T-helper 1 cell treated with Interleukin-12 subunit alpha and Interleukin-12 subunit beta and Interleukin-4 antibody, amounts not matched to agents 30 μg/mL and 1 μg/mL, for 36 hours (primary cell): Measurements from ENCODE around the gene SPON2.

Experiments
- H3K27ac Mint-ChIP-seq: one replicate; pipeline ENCODE4 v1.8.0; 2021; ENCODE audit warnings: mild to moderate bottlenecking, mixed read lengths
- H3K27me3 Mint-ChIP-seq: one replicate; pipeline ENCODE4 v1.8.0; 2021; ENCODE audit warnings: low read depth, mixed read lengths
- H3K36me3 Mint-ChIP-seq: one replicate; pipeline ENCODE4 v1.8.0; 2021; ENCODE audit warnings: low read depth, mixed read lengths
- H3K4me1 Mint-ChIP-seq: one replicate; pipeline ENCODE4 v1.8.0; 2021; ENCODE audit warnings: low read depth, mixed read lengths
- H3K4me3 Mint-ChIP-seq: one replicate; pipeline ENCODE4 v1.8.0; 2021; ENCODE audit warnings: mild to moderate bottlenecking, moderate library complexity, mixed read lengths
- H3K9me3 Mint-ChIP-seq: one replicate; pipeline ENCODE4 v1.8.0; 2021; ENCODE audit warnings: mixed read lengths

SPON2 gene

DNA sequence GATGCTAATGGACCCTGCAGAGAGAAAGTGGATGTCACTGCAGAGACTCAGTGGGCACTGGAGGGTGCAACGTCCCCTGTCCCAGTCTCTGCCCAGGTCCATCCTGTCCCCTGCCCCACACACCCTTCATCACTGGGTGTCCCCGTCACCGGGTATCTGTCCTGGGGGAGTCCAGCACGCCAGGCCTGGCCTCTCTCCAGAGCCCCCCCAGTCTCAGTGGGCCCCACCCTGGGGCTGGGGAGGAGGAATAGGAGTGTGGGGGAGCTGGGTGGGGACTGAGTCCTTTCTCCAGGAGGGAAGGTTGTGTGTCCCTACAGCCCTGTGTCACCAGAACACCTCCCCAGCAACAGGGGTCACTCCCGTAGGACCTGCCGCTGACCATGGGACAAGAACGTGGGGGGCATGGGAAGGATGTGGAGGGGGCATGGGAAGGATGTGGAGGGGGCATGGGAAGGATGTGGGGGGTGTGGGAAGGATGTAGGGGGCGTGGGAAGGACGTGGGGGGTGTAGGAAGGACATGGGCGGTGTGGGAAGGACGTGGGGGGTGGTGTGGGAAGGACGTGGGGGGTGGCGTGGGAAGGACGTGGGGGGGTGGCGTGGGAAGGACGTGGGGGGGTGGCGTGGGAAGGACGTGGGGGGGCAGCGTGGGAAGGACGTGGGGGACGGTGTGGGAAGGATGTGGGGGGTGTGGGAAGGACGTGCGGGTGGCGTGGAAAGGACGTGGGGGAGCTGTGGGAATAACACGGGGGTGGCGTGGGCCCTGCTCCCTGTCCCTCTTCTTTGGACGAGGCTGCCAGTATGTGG, 21.0 kb upstream of the SPON2 start:
- H3K27ac Mint-ChIP-seq: no peak overlapping the region
- H3K4me1 Mint-ChIP-seq: peaks cover 11% of the 10 kb centered on the region
- H3K36me3 Mint-ChIP-seq: peaks cover 12% of the 10 kb centered on the region
- no peak overlapping the region for H3K4me3 Mint-ChIP-seq
- no peaks in the 10 kb centered on the region for H3K9me3 Mint-ChIP-seq
- H3K27me3 Mint-ChIP-seq: no peaks in the 10 kb centered on the region

DNA sequence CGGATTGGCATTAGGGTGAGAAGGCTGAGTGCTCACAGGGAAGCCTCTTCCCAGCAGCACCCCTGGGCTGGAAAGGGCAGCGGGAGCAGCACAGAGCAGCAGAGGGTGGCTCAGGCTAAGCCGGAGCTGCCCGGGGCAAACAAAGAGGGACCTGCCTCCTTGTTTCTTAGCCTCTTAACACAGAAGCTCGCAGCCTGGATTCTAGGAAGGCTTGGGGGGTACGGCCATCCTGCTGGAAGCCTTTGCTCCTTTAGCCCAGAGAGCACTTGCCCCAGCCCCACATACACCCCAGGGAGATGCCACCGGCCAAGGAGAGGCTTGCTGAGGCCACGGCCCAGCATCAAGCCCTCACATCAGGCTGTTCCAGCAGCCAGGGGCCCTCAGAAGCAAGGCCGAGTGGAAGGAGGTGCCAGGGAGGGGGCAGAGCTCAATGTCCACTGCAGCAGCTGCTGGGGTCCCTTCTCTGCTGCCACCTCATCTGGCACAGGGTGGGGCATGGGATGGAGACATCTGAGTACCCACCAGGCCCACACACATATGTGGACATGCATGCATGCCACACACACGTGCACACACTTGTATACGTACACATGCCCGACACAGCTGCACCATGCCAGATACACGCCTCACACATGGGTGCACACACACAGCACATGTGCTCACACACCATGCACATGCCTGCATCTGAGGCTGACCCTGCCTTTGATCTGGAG, 20.3 kb upstream of the SPON2 start:
- H3K4me1 Mint-ChIP-seq: peaks cover 9% of the 10 kb centered on the region
- H3K27ac Mint-ChIP-seq: no peak overlapping the region
- H3K9me3 Mint-ChIP-seq: no peaks in the 10 kb centered on the region
- no peaks in the 10 kb centered on the region for H3K27me3 Mint-ChIP-seq
- no peak overlapping the region for H3K4me3 Mint-ChIP-seq
- H3K36me3 Mint-ChIP-seq: peaks cover 10% of the 10 kb centered on the region

DNA sequence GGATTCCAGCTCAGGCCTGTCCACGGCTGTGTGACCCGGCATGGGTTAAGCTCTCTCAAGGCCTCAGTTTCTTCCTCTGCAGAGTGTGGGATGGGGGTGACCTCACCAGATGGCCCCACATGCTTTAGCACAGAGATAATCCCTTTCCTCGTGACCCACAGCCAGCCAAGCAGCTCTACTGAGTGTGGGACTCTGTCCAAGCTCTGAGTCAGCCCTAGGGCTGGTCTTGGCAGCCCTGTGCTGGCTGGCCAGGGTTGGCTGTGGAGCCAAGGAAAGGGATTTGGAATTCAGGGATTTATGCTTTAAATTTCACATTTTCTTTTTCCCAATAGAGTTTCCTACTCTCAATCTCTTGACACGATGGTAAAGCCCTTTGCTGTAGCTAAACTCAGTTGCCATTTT, 19.7 kb upstream of the SPON2 start:
- no peaks in the 10 kb centered on the region for H3K27me3 Mint-ChIP-seq
- peaks cover 10% of the 10 kb centered on the region for H3K36me3 Mint-ChIP-seq
- no peaks in the 10 kb centered on the region for H3K9me3 Mint-ChIP-seq

DNA sequence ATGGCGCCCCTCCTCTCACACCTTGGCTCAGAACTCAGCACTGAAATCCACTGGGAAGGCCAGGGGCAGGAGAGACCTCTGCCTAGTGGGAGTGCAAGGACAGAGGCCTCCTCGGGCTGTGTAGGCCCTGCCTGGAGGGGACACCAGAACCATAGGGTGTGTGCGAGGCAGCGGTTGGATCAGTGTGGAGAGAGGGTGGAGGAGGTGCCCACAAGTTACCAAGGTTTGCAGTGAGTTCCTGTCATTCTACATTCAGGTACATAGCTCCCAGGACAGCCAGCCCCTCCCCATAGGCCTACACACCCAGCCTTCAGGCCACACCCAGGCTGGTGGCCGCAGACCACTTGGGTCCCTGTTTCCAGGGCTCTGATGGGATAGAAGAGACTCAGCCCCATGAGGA, 19.2 kb upstream of the SPON2 start:
- no peaks in the 10 kb centered on the region for H3K27me3 Mint-ChIP-seq
- H3K4me3 Mint-ChIP-seq: no peak overlapping the region
- peaks cover 8% of the 10 kb centered on the region for H3K36me3 Mint-ChIP-seq
- H3K9me3 Mint-ChIP-seq: no peaks in the 10 kb centered on the region
- no peak overlapping the region for H3K27ac Mint-ChIP-seq
- peaks cover 10% of the 10 kb centered on the region for H3K4me1 Mint-ChIP-seq

More for the DNA sequence above, 19.7 kb upstream of the SPON2 start:
- H3K27ac Mint-ChIP-seq: no peak overlapping the region
- no peak overlapping the region for H3K4me3 Mint-ChIP-seq
- peaks cover 9% of the 10 kb centered on the region for H3K4me1 Mint-ChIP-seq

DNA sequence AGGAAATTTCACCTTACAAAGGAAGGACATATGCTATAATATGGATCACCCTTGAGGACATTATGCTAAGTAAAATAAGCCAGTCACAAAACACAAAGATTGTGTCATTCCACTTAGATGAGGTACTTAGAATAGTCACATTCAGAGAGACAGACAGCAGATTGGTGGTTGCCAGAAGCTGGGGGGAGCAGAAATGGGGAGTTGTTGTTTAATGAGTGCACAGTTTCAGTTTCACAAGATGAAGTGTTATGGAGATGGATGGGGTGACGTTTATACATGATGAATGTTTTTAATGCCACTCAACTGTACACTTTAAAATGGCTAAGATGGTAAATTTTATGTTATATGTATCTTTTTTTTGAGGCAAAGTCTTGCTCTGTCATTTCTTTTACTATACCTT, 14.8 kb upstream of the SPON2 start:
- Mint-ChIP-seq H3K4me1 (peaks cover 19% of the 10 kb centered on the region), H3K36me3 (peaks cover 12% of the 10 kb centered on the region), H3K27ac (peak overlapping the region; percentile 27), H3K9me3 (peaks cover 5% of the 10 kb centered on the region), H3K4me3 (peak overlapping the region; percentile 1), H3K27me3 (no peaks in the 10 kb centered on the region)

DNA sequence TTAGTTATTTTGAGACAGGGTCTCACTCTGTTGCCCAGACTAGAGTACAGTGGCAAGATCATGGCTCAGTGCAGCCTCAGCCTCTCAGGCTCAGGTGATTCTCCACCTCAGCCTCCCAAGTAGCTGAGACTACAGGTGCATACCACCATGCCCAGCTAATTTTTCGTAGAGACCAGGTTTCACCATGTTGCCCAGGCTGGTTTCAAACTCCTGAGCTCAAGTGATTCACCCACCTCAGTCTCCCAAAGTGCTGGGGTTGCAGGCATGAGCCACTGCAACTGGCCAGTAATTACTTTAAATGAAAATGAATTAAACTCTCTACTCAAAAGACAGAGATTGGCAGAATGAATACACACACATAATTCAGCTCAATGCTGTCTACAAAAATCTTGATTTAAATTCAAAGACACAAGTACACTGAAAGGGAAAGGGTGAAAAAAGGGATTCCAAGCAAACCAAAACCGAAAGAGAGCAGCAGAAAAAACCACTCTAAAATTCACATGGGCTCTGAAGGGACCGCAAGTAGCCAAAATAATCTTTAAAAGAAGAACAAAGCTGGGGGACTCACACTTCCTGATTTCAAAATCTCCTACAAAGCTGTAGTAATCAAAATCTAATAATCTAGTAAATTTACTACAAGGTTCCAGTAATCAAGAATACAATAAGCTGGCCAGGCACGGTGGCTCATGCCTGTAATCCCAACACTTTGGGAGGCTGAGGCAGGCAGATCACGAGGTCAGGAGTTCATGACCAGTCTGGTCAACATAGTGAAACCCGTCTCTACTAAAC, 11.8 kb upstream of the SPON2 start:
- H3K4me1 Mint-ChIP-seq: peaks cover 24% of the 10 kb centered on the region
- no peaks in the 10 kb centered on the region for H3K27me3 Mint-ChIP-seq
- H3K36me3 Mint-ChIP-seq: peaks cover 31% of the 10 kb centered on the region
- no peak overlapping the region for H3K27ac Mint-ChIP-seq
- H3K4me3 Mint-ChIP-seq: peak overlapping the region; percentile 11
- peaks cover 25% of the 10 kb centered on the region for H3K9me3 Mint-ChIP-seq

DNA sequence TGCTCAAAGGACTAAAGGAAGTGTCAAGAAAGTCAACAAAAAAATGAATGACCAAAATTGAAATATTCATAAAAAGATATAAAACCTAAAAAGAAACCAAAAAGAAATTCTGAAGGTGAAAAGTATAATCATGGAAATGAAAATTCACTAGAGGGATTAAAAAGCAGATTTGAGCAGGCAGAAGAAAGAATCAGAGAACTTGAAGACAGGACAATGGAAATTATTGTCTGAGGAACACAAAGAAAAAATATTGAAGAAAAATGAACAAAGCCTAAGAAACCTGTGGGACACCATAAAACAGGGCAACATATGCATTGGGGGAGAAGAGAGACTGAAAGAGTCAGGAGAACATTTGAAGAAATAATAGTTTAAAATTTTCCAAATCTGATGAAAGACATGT, 9.9 kb upstream of the SPON2 start:
- Mint-ChIP-seq H3K27ac (no peak overlapping the region), H3K36me3 (peaks cover 25% of the 10 kb centered on the region), H3K4me3 (no peak overlapping the region), H3K27me3 (no peaks in the 10 kb centered on the region), H3K9me3 (peaks cover 25% of the 10 kb centered on the region), H3K4me1 (peaks cover 23% of the 10 kb centered on the region)

DNA sequence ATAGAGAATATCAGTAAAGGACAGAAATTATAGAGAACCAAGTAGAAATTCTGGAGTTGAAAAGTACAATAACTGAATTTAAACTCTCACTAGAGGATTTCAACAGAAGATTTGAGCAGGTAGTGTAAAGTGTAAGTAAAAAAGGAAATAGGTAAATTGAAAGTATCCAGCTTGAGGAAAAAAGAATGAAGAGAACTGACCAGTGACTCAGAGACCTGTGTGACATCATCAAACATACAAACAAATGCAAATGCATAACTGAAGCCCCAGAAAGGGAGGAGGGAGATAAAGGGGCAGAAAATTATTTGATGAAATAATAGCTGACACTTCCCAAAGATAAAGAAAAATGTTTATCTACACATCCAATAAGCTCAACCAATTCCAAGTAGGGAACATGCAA, 8.3 kb upstream of the SPON2 start:
- Mint-ChIP-seq H3K27me3 (no peaks in the 10 kb centered on the region), H3K4me1 (peaks cover 15% of the 10 kb centered on the region), H3K36me3 (peaks cover 25% of the 10 kb centered on the region), H3K9me3 (peaks cover 25% of the 10 kb centered on the region), H3K27ac (no peak overlapping the region), H3K4me3 (no peak overlapping the region)

DNA sequence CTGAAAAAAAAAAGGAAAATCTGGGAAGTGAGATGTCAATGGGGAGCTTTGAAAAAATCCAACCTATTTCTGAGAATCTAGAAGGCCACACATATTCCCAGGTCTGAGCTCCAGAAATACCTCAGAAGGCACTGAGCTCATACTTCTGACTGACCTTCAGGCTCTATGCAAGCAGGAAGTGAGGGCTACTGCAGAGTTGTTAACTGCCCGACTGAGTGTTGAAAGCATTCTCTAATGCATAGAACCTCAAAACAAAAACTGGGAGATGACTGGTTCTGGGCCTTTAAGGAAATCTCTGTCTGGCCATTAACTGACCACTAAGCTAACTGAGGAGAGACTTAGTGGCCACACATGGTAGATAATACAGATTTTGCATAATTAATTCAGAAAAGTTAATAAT, 7.6 kb upstream of the SPON2 start:
- no peak overlapping the region for H3K27ac Mint-ChIP-seq
- H3K27me3 Mint-ChIP-seq: no peaks in the 10 kb centered on the region
- H3K9me3 Mint-ChIP-seq: peaks cover 25% of the 10 kb centered on the region
- H3K36me3 Mint-ChIP-seq: peaks cover 25% of the 10 kb centered on the region
- H3K4me1 Mint-ChIP-seq: peaks cover 15% of the 10 kb centered on the region
- H3K4me3 Mint-ChIP-seq: no peak overlapping the region

DNA sequence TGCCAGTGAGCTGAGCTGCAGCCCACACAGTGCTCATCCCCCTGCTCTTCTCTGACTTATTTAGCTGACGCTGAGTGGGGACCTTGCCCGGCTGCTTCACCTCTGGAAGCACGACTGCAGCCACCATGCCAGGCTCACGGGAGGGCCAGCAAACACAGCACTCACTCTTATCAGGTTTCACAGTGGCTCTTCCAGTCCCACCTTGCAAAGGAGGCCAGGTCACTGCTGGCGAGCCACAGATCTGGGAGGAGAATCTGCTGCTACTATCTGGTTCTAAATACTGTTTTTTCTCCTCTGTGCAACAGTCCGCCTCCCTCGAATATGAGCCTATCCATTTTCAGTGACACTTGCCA, 6.7 kb upstream of the SPON2 start:
- H3K9me3 Mint-ChIP-seq: peaks cover 25% of the 10 kb centered on the region
- peaks cover under 1% of the 10 kb centered on the region for H3K27me3 Mint-ChIP-seq
- peaks cover 25% of the 10 kb centered on the region for H3K36me3 Mint-ChIP-seq
- no peak overlapping the region for H3K27ac Mint-ChIP-seq
- no peak overlapping the region for H3K4me3 Mint-ChIP-seq
- peaks cover 11% of the 10 kb centered on the region for H3K4me1 Mint-ChIP-seq

DNA sequence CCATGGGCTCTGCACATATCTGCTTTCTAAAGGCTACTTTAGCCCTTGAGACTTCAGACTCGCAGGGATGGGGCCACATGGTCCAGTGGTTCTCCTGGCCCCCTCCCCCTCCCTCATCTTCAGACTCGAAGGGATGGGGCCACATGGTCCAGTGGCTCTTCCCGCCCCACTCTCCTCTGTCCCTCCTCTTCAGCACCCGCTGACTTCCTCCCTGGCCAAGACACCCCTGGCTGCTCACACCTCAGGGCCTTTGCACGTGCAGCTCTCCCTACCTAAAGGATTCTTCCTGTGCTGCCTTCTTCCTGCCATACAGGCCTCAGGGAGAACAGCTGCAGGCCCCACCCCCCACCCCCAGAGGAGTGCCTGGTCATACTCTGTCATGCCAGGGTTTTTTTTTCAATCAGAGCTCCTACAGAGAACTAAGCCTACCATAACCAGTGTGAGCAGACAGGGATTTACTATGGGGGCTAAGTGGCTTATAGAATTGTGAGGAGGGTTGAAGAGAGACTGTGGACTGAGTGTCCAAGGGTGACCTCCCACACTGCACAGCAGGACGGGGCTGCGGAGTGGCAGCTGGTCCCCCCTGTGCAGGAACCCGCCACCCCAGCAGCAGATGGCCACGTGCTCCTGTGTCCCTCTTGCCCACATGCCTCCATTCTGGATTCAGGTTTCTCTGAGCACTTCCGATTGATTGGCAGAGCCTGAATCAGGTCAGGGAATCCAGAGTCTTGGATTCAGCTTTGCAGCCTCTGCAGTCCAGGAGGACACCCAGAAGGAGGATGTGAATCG, 6.1 kb upstream of the SPON2 start:
- H3K4me1 Mint-ChIP-seq: peaks cover 11% of the 10 kb centered on the region
- no peak overlapping the region for H3K27ac Mint-ChIP-seq
- H3K9me3 Mint-ChIP-seq: peaks cover 25% of the 10 kb centered on the region
- H3K4me3 Mint-ChIP-seq: no peak overlapping the region
- peaks cover 25% of the 10 kb centered on the region for H3K36me3 Mint-ChIP-seq
- peaks cover 6% of the 10 kb centered on the region for H3K27me3 Mint-ChIP-seq

DNA sequence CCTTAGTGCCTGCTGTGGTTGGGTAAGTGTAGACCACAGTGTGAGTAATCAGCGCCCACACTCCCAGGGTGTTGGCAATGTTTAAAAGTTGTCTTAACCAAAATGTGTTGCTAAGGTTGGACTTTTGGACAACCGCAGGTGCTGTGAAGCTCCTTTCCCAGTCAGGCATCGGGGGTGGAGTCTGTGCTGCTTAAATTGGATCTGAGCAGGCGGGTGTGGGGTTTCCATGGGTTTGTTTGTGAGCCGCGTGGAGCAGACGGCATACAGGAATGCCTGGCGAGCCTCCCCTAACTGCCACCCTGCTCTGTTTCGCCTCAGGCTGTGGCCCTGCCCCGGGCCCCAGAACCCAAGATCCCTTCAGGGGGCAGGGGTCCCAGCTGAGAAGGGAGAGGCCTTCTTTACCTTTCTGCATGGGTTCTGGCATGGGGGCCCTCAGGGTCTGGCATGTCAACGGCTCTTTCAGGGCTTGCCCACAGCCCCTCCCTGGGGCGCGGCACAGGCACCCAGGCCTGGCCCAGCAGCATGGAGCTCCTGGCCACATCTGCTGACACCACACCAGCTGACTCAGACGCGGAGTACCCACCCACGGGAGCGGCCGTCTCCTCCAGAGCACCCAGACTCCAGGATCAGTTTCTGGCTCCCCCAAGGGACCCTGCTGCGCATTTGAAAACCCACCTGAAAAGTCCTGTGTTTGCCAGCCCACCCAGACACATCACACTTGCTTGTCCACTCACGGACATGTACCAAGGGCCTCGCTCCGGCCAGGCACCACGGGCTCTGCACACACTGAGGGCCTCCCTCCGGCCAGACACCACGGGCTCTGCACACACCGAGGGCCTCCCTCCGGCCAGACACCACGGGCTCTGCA, 5.1 kb upstream of the SPON2 start:
- H3K4me1 Mint-ChIP-seq: peaks cover 9% of the 10 kb centered on the region
- peaks cover 22% of the 10 kb centered on the region for H3K36me3 Mint-ChIP-seq
- no peak overlapping the region for H3K4me3 Mint-ChIP-seq
- H3K27me3 Mint-ChIP-seq: peaks cover 12% of the 10 kb centered on the region
- no peak overlapping the region for H3K27ac Mint-ChIP-seq
- H3K9me3 Mint-ChIP-seq: peaks cover 23% of the 10 kb centered on the region

DNA sequence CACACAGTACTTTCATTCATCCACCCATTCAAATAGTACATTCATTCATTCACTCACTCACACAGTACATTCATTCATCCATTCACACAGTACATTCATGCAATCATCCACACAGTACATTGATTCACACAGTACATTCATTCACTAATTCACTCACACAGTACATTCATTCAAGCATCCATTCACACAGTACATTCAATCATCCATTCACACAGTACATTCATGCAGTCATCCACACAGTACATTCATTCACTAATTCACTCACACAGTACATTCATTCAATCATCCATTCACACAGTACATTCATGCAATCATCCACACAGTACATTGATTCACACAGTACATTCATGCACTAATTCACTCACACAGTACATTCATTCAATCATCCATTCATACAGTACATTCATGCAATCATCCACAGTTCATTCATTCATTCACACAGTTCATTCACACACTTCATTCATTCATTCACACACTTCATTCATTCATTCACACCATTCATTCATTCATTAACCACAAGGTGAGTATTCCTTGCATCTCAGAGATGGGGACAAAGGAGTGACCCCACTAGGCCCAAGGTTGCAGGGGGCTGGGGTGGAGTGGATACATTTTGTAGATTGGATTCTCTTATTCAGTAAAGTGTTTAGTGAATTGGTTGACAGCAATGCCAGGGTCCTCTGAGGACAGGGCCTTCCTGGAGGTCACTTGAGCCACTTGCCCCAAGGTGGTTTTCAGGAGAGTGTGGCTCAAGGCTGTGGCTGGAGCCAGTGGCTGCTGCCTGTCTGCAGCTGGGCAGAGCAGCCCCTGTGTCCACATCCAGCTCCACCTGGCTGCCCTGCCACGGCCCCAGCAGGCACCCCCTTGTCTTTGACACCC, 4.3 kb upstream of the SPON2 start:
- peaks cover 14% of the 10 kb centered on the region for H3K36me3 Mint-ChIP-seq
- peaks cover 18% of the 10 kb centered on the region for H3K9me3 Mint-ChIP-seq
- no peak overlapping the region for H3K27ac Mint-ChIP-seq
- H3K27me3 Mint-ChIP-seq: peaks cover 13% of the 10 kb centered on the region
- H3K4me1 Mint-ChIP-seq: peaks cover 6% of the 10 kb centered on the region
- no peak overlapping the region for H3K4me3 Mint-ChIP-seq
